Small intestine (tissue), 7 donors: ENCODE measurements around the gene USP24. TPM values are rescaled to one million over a fixed set of nuclear protein-coding genes. Genes with fewer than 3 reads are reported as not detected.
A peak's percentile ranks its signal among the peaks of the same experiment; 100 is the strongest.
"Not testable (repeated sequence)": the region's sequence is repeated elsewhere in the genome, so short reads cannot be mapped to it uniquely, and the experiment has no call there.

Experiments used
- DNase-seq, 2 donors: peaks; one replicate each; pipeline versions ENCODE4 v3.0.0 to v3.0.0-alpha.2; 2013
- FAIRE-seq: peaks from 2 replicates; lab custom pipeline; 2012; peaks lifted over from hg19 to GRCh38; lab: Jason Lieb, UNC
- H3K27ac ChIP-seq, 3 donors: one replicate each; pipeline ENCODE4 v1.5.1; 2013; ENCODE audit warnings: low read length in 2 of 3, mild to moderate bottlenecking in 2 of 3, control low read depth in 1 of 3, inconsistent platforms in 1 of 3, low read depth in 1 of 3, moderate library complexity in 1 of 3
- H3K27me3 ChIP-seq, 3 donors: one replicate each; pipeline ENCODE4 v1.6.1; 2013; ENCODE audit warnings: low read length in 3 of 3, inconsistent platforms in 1 of 3; ENCODE audit not compliant: control insufficient read depth in 3 of 3, insufficient read depth in 3 of 3
- H3K36me3 ChIP-seq, 3 donors: one replicate each; pipeline ENCODE4 v1.6.1; 2013; ENCODE audit warnings: low read length in 3 of 3, inconsistent platforms in 1 of 3, low read depth in 1 of 3, mild to moderate bottlenecking in 1 of 3, moderate library complexity in 1 of 3; ENCODE audit not compliant: control insufficient read depth in 3 of 3, insufficient read depth in 2 of 3
- H3K4me1 ChIP-seq, 3 donors: one replicate each; pipeline ENCODE4 v1.6.1; 2013; ENCODE audit warnings: low read length in 2 of 3, inconsistent platforms in 1 of 3, low read depth in 1 of 3, mild to moderate bottlenecking in 1 of 3, moderate library complexity in 1 of 3; ENCODE audit not compliant: control insufficient read depth in 3 of 3, insufficient read depth in 2 of 3
- H3K4me3 ChIP-seq, 3 donors: one replicate each; pipeline ENCODE4 v1.5.1; 2013; ENCODE audit warnings: low read length in 3 of 3, control low read depth in 1 of 3, inconsistent platforms in 1 of 3, low read depth in 1 of 3, mild to moderate bottlenecking in 1 of 3, moderate library complexity in 1 of 3
- H3K9me3 ChIP-seq, 2 donors: one replicate each; pipeline ENCODE4 v1.6.1; 2013; ENCODE audit warnings: low read depth in 1 of 2, low read length in 1 of 2; ENCODE audit not compliant: control insufficient read depth in 2 of 2, insufficient read depth in 1 of 2
- WGBS, 3 donors: extraction: QIAGEN DNeasy Blood & Tissue Kit; methylation state at CpG; one replicate each; pipeline ENCODE4 v1.1.7; 2013; 5-methylcytosine and 5-hydroxymethylcytosine counted together
- polyA plus RNA-seq, 4 donors: library from polyadenylated mRNA; stranded (reverse) in 3 of 4; unstranded in 1 of 4; fragments of 200-250 nt in 3 of 4; fragments of 120-200 nt in 1 of 4; gene quantifications; one replicate each; pipeline versions ENCODE4 v1.2.1 to v1.2.3, GENCODE V29; 2013
- donor health status: healthy with polysubstance abuse.
- donor health status: control.
- donor health status: control.
- donor health status: Bipolar disorder and iron deficiency.
- donor health status: healthy.

USP24 gene
- polyA plus RNA-seq, 4 donors: 7.3 to 38.3 (median 11.2) TPM

DNA sequence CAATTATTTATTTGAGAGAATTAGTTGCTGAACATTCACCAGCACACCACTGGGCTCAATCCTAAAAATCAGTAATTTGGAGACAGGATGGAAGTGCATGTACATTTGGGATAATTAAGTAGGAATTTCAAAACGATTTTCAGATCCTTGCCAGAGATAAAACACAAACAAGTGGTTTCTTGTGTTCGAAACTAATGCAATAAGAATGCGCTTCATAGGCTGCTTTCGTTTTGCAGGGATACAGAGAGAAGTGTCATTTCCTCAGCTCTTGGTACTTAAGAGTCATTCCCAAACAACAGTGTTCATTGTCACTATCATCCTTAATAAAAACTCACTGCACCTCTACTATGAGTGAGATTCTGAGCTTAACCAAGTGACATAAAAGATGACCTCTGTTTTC, 20.6 kb upstream of the USP24 start:
- FAIRE-seq: no peak
- no peaks in the 10 kb centered on the region for H3K4me1 ChIP-seq
- peak in 1 of 2 donors; percentile 14 for DNase-seq
- WGBS, 3 donors: 32 to 37% (median 35%) methylated on average over 4 of the region's 4 CpGs
- H3K27me3 ChIP-seq: no peaks in the 10 kb centered on the region
- H3K36me3 ChIP-seq: no peaks in the 10 kb centered on the region
- H3K9me3 ChIP-seq: no peaks in the 10 kb centered on the region
- H3K27ac ChIP-seq: no peak overlapping the region
- no peak overlapping the region for H3K4me3 ChIP-seq

DNA sequence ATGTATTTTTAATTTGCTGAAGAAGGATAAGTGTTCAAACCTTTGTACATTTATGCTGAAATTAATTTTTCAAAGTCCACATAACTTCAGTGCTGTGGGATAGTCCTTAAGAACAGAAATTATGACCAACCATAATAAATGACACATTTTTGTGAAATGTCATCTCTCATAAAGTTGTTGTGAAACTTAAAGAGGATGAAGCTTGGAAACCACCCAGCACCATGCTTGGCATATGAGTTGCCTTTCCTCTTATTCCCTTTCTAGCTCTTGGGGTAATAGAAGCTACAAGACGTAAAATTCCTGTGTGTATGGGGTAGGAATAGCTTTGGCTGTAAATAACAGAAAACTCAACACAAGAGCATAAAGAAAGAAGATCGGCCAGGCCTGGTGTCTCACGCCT, 18.9 kb upstream of the USP24 start:
- H3K36me3 ChIP-seq: no peaks in the 10 kb centered on the region
- H3K4me1 ChIP-seq: no peaks in the 10 kb centered on the region
- no peaks in the 10 kb centered on the region for H3K27me3 ChIP-seq
- WGBS, 3 donors: 88 to 99% (median 95%) methylated on average over 3 of the region's 3 CpGs
- no peak overlapping the region for H3K4me3 ChIP-seq
- FAIRE-seq: no peak
- H3K9me3 ChIP-seq: no peaks in the 10 kb centered on the region
- DNase-seq: no peak
- no peak overlapping the region for H3K27ac ChIP-seq

DNA sequence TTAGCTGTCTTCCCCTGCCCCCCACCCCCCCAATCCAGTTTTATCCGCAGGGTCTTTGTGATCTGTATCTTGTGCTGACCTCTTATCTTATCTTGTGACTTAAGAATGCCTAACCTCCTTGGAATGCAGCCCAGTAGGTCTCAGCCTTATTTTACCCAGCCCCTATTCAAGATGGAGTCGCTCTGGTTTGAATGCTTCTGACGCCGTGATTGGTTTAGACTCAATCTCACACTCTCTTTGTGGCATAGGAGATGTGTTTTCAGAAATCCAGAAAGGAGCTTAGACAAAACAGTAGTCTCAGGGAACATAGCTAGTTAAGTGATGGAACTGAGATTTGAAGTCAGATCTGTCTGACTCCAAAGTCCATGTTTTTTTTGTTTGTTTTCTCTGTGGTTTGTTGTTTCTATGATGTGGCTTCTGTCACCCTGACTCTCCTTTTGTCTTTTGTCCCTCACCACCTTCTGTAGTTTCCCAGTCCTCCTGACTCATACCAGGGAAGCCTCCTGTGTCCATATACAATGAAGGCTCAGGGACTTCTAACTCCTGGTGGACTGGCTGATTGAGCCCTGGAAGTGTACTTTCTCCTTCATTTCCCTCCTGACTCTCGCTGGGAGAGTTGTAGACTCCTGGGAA, 18.1 kb upstream of the USP24 start:
- 60 to 68% (median 64%) methylated on average over 5 of the region's 5 CpGs for WGBS, 3 donors
- DNase-seq (no peak), FAIRE-seq (no peak)
- Histone ChIP-seq H3K27ac (no peak overlapping the region), H3K36me3 (no peaks in the 10 kb centered on the region), H3K9me3 (no peaks in the 10 kb centered on the region), H3K4me1 (no peaks in the 10 kb centered on the region), H3K27me3 (no peaks in the 10 kb centered on the region), H3K4me3 (no peak overlapping the region)

DNA sequence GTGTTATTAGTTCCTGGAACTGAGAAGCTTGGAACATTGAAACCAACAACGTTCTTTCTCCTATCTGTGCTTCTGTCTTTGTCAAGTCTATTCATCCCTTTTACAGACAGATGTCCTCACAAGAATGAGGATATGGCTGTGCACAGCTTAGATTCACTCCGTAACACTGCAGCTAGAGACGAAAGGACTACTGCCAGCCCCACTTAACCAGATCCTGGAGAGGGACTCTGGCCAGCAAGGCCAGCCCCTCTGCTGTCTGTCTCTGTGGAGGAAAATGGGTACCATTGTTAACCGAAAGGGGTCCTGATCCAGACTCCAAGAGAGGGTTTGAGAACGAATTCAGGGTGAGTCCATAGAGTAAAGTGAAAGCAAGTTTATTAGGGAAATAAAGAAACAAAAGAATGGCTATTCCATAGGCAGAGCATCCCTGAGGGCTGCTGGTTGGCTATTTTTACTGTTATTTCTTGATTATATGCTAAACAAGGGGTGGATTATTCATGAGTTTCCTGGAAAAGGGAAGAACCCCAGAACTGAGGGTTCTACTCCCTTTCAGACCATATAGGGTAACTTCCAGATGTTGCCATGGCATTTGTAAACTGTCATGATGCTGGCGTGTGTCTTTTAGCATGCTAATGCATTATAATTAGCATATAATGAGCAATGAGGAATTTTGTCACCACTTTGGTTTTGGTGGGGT, 17.4 kb upstream of the USP24 start:
- DNase-seq (peak in 1 of 2 donors; percentile 34), FAIRE-seq (no peak)
- 62 to 74% (median 70%) methylated on average over 6 of the region's 6 CpGs for WGBS, 3 donors
- no peak overlapping the region for H3K27ac ChIP-seq
- no peaks in the 10 kb centered on the region for H3K27me3 ChIP-seq
- no peaks in the 10 kb centered on the region for H3K9me3 ChIP-seq
- no peaks in the 10 kb centered on the region for H3K36me3 ChIP-seq
- no peaks in the 10 kb centered on the region for H3K4me1 ChIP-seq
- no peak overlapping the region for H3K4me3 ChIP-seq

DNA sequence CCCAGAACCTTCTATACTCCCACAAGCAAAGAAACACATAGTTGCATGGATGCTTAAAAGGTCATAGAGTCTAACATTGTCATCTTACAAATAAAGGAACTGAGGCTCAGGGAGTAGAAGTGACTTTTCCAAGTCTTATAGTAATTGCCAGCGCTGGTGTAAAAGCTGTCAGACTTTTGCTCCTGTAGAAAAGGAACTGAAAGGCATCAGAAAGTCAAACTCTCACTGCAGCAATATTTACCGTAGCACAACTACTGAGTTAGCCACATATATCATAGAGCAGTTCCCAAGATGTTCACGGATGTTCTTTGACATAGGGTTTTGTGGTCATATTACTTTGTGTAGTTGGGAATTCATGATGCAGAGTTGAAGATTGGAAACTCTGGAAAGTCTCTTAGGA, 16.6 kb upstream of the USP24 start:
- Histone ChIP-seq H3K27ac (no peak overlapping the region), H3K4me1 (no peaks in the 10 kb centered on the region), H3K36me3 (no peaks in the 10 kb centered on the region), H3K27me3 (no peaks in the 10 kb centered on the region), H3K9me3 (no peaks in the 10 kb centered on the region), H3K4me3 (no peak overlapping the region)
- 81 to 94% (median 84%) methylated on average over 3 of the region's 3 CpGs for WGBS, 3 donors
- no peak for FAIRE-seq
- no peak for DNase-seq

DNA sequence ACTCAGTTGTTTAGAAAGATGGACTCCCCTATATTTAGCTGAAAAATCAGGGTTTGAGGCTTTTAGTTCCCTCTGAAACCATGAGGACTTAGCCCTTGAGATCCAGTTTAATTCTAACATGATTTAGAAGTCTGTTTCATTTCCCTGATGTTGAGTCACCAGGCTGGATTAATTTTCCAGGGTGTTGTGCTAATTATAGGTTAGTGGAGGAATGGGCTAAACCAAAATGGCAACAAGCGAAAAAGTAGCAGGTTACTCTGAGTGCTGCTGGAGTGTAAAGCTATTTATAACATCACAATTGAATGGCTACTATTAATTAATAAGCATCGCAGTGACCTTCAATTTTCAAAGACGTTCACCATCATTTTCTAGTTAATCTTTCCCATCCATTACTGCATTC, 15.5 kb upstream of the USP24 start:
- WGBS, 3 donors: 88 to 91% (median 88%) methylated on average over 3 of the region's 3 CpGs

DNA sequence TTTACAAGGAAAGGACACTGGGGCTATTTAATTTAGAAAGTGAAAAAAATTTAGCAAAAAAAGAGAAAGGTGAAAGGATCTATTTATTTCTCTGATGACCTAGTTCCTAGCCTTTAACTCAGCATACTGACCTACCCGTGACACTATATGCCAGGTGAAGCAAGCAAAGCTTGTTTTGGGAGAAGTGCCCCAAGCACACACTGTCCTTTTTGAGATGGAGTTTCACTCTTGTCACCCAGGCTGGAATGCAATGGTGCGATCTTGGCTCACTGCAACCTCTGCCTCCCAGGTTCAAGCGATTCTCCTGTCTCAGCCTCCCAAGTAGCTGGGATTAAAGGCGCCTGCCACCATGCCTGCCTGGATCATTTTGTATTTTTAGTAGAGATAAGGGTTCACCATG, 14.6 kb upstream of the USP24 start:
- WGBS, 3 donors: 93 to 96% (median 95%) methylated on average over 4 of the region's 4 CpGs
- H3K9me3 ChIP-seq, H3K27me3 ChIP-seq, H3K4me3 ChIP-seq, H3K36me3 ChIP-seq, H3K27ac ChIP-seq, DNase-seq, FAIRE-seq, H3K4me1 ChIP-seq: not testable (repeated sequence)

More for the DNA sequence above, 15.5 kb upstream of the USP24 start:
- H3K36me3 ChIP-seq: no peaks in the 10 kb centered on the region
- H3K4me3 ChIP-seq: no peak overlapping the region
- no peak overlapping the region for H3K27ac ChIP-seq
- no peaks in the 10 kb centered on the region for H3K4me1 ChIP-seq
- no peaks in the 10 kb centered on the region for H3K9me3 ChIP-seq
- no peak for FAIRE-seq
- H3K27me3 ChIP-seq: no peaks in the 10 kb centered on the region
- DNase-seq: no peak

DNA sequence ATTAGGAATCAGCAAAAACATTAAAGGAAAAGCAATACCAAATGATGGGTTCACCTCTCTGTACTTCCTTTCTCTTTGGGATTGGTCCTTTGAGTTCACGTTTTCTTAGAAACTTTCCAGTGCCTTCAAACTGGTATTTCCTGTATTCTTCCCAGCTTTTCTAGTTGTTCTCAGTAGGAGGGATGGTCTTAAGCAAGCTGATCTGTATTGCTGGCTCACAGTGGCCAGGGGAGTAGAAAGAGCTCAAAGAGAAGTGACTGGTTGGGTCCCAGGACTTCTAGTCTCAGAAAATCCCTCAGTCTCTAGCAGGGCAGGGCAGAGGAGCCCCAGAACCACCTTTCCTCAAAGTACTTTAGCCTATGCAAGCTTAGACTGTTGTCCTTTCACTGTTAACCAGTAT, 10.1 kb upstream of the USP24 start:
- FAIRE-seq (no peak), DNase-seq (no peak)
- Histone ChIP-seq H3K27ac (no peak overlapping the region), H3K4me3 (no peak overlapping the region), H3K27me3 (peaks cover 0 to 2% (median 0%) of the 10 kb centered on the region in 3 donors), H3K9me3 (no peaks in the 10 kb centered on the region), H3K36me3 (no peaks in the 10 kb centered on the region), H3K4me1 (no peaks in the 10 kb centered on the region)
- WGBS, 3 donors: 43 to 81% (median 56%) methylated on average over 1 of the region's 1 CpG
